Measurements from ENCODE around the gene CNBP.

- no peak for TF ChIP-seq CTCF (IDR thresholded peaks at IDR 0.05)
- no peak for TF ChIP-seq POLR2A (IDR thresholded peaks at IDR 0.05)
These were observed 1.1 kb downstream of the CNBP start for GRCh38 chr3:129182390-129183185.
